GM20000 (cell line): Measurements from ENCODE around the gene STK38L.

Experiments
- DNase-seq: peaks from one replicate; pipeline ENCODE4 v3.0.0; 2012; ENCODE audit warnings: low spot score
- TF ChIP-seq, protein P1 (sequence below): IDR thresholded peaks from 2 replicates; pipeline ENCODE4 v1.5.1; 2012; ENCODE audit warnings: mild to moderate bottlenecking, control low read depth; ENCODE audit errors: extremely low read depth, missing control alignments

The STK38L gene

DNA sequence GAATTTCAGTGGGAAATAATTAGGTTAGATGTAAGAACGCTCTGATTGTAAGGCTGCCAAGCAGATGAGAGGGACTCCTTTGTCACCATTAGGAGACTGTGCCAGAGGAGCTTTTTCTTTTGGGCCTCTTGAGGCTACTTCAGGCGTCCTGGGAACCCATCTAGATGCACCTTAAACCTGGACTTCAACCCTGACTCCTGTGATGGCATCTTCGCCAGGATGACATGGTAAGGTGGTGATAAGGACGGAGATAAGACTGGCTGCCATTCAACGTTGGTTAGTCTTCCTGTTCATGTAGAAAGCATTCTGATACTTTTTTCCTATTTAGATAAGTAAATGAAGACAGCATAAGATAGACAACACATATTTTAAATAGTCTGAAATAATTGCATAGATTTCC lies 36.3 kb downstream of the STK38L start:
- TF ChIP-seq, protein P1, sequence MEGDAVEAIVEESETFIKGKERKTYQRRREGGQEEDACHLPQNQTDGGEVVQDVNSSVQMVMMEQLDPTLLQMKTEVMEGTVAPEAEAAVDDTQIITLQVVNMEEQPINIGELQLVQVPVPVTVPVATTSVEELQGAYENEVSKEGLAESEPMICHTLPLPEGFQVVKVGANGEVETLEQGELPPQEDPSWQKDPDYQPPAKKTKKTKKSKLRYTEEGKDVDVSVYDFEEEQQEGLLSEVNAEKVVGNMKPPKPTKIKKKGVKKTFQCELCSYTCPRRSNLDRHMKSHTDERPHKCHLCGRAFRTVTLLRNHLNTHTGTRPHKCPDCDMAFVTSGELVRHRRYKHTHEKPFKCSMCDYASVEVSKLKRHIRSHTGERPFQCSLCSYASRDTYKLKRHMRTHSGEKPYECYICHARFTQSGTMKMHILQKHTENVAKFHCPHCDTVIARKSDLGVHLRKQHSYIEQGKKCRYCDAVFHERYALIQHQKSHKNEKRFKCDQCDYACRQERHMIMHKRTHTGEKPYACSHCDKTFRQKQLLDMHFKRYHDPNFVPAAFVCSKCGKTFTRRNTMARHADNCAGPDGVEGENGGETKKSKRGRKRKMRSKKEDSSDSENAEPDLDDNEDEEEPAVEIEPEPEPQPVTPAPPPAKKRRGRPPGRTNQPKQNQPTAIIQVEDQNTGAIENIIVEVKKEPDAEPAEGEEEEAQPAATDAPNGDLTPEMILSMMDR, result no peak
- no peak for DNase-seq

GRCh38 chr12:27282754-27283153 lies 38.7 kb downstream of the STK38L start:
- TF ChIP-seq, protein P1, result no peak
- no peak for DNase-seq

DNA sequence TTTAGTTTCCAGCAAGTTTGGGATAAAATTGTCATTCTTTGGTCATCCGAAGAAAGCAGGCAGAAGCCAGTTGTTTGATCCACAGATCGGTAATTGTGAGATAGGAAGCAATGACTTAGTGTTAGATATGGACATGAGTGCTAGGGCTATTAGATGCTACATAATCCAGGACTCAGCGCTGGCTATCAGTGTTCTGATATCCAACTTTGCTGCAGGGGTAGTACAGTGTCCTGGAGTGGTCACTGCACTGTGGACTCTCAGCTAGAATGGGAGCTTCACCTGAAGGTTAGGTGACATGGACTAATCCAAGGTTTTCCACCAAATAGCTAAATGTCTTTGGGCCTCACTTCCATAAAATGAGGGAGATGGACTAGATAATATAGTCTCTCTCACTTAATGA lies 39.9 kb downstream of the STK38L start:
- TF ChIP-seq, protein P1, result no peak
- no peak for DNase-seq

GRCh38 chr12:27284751-27285150 lies 40.7 kb downstream of the STK38L start:
- TF ChIP-seq, protein P1, result no peak
- DNase-seq, result peak; percentile 56

GRCh38 chr12:27285403-27285802 lies 41.3 kb downstream of the STK38L start:
- no peak for DNase-seq

GRCh38 chr12:27289414-27289813 lies 45.3 kb downstream of the STK38L start:
- TF ChIP-seq, protein P1, result no peak
- DNase-seq, result no peak

More at GRCh38 chr12:27285403-27285802, 41.3 kb downstream of the STK38L start:
- TF ChIP-seq, protein P1, result no peak

- no peak for DNase-seq
- TF ChIP-seq, protein P1, result no peak
Measured at GRCh38 chr12:27290501-27291168, 46.5 kb downstream of the STK38L start.
